HFFc6 (cell line): ENCODE data around the gene DDX39B. TPM values are rescaled to one million over a fixed set of nuclear protein-coding genes. Genes with fewer than 3 reads are reported as not detected.

Experiments
- DNase-seq: peaks from one replicate; pipeline ENCODE4 v3.0.0-alpha.2; 2018
- H3K27ac Mint-ChIP-seq: 2 replicates; pipeline ENCODE4 v1.8.0; 2020; ENCODE audit warnings: mild to moderate bottlenecking, mixed read lengths
- H3K27me3 Mint-ChIP-seq: 2 replicates; pipeline ENCODE4 v1.8.0; 2021; ENCODE audit warnings: mild to moderate bottlenecking, moderate library complexity, mixed read lengths; ENCODE audit not compliant: insufficient read depth
- H3K36me3 Mint-ChIP-seq: 2 replicates; pipeline ENCODE4 v1.8.0; 2021; ENCODE audit warnings: low read depth, mixed read lengths
- H3K4me1 Mint-ChIP-seq: 2 replicates; pipeline ENCODE4 v1.8.0; 2020; ENCODE audit warnings: low read depth, mixed read lengths
- H3K4me3 Mint-ChIP-seq: 2 replicates; pipeline ENCODE4 v1.8.0; 2020; ENCODE audit warnings: mild to moderate bottlenecking, moderate library complexity, mixed read lengths
- H3K9me3 Mint-ChIP-seq: 2 replicates; pipeline ENCODE4 v1.8.0; 2020; ENCODE audit warnings: mild to moderate bottlenecking, mixed read lengths
- total RNA-seq, 6 experiments: library from RNA; stranded (reverse); fragmentation: NEBNext Ultra II Directional; extraction: Animal tissue kit (Norgen Biotek cat#: 25700); gene quantifications; 2 replicates in 1 of 6; 3 replicates in 5 of 6; pipeline ENCODE4 v1.2.3, GENCODE V29; 2021
- TF ChIP-seq, protein P1 (sequence below): fragments of 200-600 bp; sonication (generic); IDR thresholded peaks from 2 replicates; pipeline ENCODE4 v1.5.0; 2021; ENCODE audit warnings: antibody characterized with exemption, mild to moderate bottlenecking

DDX39B gene
- total RNA-seq, 6 experiments from 2014 or later, result 312 to 380 (median 358) TPM

DNA sequence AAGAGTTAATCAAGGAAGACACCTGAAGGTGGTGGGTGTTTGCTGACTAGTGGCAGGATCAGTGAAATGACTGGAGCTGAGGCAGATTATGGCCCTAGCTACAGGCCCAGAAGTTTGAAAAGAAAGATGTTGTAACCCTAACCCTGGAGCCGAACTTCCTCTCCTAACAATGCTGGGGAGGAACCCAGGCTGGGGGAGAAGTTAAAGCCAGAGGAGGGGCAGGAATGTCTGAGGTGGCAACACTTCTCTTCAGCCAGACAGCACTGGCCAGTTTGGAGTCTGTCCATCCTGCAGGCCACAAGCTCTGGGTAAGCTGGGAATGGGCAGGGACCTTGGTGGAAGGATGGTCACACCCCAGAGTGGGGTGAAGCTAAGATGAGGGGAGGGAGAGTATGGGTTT lies 44.2 kb upstream of the DDX39B start, which contains the start of gene LST1:
Gene LST1 (plus strand): TSS at position 270 of the 400 bp plus-strand sequence. CDS start 1,023 bp downstream, outside the sequence.
- TF ChIP-seq, protein P1, sequence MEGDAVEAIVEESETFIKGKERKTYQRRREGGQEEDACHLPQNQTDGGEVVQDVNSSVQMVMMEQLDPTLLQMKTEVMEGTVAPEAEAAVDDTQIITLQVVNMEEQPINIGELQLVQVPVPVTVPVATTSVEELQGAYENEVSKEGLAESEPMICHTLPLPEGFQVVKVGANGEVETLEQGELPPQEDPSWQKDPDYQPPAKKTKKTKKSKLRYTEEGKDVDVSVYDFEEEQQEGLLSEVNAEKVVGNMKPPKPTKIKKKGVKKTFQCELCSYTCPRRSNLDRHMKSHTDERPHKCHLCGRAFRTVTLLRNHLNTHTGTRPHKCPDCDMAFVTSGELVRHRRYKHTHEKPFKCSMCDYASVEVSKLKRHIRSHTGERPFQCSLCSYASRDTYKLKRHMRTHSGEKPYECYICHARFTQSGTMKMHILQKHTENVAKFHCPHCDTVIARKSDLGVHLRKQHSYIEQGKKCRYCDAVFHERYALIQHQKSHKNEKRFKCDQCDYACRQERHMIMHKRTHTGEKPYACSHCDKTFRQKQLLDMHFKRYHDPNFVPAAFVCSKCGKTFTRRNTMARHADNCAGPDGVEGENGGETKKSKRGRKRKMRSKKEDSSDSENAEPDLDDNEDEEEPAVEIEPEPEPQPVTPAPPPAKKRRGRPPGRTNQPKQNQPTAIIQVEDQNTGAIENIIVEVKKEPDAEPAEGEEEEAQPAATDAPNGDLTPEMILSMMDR, result no peak
- peaks cover 25% of the 10 kb centered on the region for H3K4me1 Mint-ChIP-seq
- no peaks in the 10 kb centered on the region for H3K27me3 Mint-ChIP-seq
- no peaks in the 10 kb centered on the region for H3K9me3 Mint-ChIP-seq
- no peak within 1 kb of the TSS for H3K4me3 Mint-ChIP-seq
- H3K27ac Mint-ChIP-seq, result no peak within 1 kb of the TSS
- H3K36me3 Mint-ChIP-seq, result no peaks in the 10 kb centered on the region
- DNase-seq, result no peak

DNA sequence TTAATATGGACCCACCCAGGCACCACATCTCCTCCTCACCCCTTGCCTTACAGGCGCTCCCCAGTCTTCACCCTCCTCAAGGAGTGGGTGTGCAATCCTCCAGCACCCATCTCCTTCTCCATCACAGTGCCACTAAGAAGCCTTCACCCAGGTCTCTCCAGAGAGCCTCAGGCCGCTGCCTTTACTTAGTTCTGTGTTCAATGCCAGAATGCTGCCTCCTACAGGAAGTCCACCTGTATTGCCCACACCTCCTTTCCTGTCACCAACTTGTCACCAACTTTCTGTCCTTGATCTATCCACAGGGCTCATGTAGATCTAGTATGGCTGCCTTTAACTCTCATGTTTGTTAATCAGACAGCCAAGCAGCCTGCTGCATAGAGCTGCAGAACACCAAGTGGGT lies 43.7 kb upstream of the DDX39B start:
- TF ChIP-seq, protein P1, result peak; percentile 75
- Mint-ChIP-seq H3K27me3 (no peaks in the 10 kb centered on the region), H3K4me1 (peaks cover 25% of the 10 kb centered on the region), H3K4me3 (no peak overlapping the region), H3K9me3 (no peaks in the 10 kb centered on the region), H3K36me3 (no peaks in the 10 kb centered on the region), H3K27ac (no peak overlapping the region)
- DNase-seq, result peak; percentile 25

DNA sequence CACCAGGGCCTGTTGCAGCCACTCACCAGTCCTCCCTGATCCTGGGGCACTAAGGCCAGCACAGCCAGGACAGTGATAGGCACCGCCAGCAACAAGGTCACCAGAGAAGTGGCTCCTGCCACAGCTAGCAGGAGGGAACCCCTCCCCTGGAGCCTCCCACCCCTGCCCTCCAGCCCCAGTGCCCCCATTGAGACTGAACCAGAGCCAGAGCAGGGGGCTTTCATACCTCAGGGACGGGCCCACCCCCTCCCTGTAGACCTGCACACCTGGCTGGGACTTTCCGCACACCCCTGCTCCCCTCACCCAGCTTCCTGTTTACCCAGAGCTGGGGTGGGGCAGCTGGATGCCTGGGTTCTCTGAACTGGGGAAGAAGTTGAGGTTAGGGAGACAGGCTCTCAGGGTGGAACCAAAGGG lies 40.4 kb upstream of the DDX39B start, which contains the start of gene LTB:
Gene LTB (minus strand): TSS at position 195 of the 414 bp plus-strand sequence. CDS start 7 bp downstream, at position 188.
- TF ChIP-seq, protein P1, result no peak
- Mint-ChIP-seq H3K27me3 (no peaks in the 10 kb centered on the region; the same call in 1 of the 2 replicates), H3K27ac (peak within 1 kb of the TSS; percentile 80), H3K36me3 (no peaks in the 10 kb centered on the region), H3K4me3 (peak within 1 kb of the TSS; percentile 98), H3K4me1 (peaks cover 18% of the 10 kb centered on the region), H3K9me3 (no peaks in the 10 kb centered on the region)
- no peak for DNase-seq

DNA sequence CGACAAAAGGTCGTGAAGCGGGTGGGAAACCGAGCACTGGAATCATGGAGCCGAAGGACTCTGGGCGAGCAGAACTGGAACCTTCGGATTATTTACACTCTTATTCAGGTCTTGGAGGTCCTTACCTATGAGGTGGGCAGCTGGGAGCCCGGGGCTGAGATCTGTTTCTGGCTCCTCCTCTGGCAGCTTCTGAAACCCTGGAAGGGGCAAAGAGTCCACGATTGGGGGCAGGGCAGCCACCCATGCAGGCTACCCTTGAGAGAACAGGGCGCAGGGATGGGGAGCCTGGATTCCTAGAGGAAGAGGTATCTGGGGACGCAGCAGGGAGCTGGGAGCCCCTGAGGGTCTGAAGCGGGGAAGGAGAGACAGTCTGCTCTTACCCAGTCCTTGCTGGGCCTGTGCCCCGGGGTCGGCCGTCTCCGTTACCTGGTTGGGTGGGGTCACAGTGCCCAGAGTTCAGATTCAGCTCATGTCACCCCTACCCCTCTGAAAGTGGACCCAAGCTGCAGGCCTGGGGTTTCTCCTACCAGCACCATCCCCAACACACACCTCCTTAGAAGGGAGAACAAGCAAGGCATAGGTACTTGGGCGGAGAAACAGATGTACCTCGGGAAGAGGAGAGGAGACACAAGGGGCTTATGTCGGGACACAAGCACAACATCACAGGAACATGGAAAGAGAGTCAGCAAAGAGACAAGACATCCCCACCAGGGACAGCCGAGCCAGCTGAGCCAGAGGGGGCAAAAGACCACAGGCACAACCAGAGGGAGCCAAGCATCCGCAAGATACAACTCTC lies 39.8 kb upstream of the DDX39B start:
- Mint-ChIP-seq H3K27ac (peak overlapping the region; percentile 80), H3K9me3 (no peaks in the 10 kb centered on the region), H3K4me1 (peaks cover 18% of the 10 kb centered on the region), H3K36me3 (no peaks in the 10 kb centered on the region), H3K4me3 (peak overlapping the region; percentile 98), H3K27me3 (no peaks in the 10 kb centered on the region; the same call in 1 of the 2 replicates)
- no peak for DNase-seq
- TF ChIP-seq, protein P1, result no peak

DNA sequence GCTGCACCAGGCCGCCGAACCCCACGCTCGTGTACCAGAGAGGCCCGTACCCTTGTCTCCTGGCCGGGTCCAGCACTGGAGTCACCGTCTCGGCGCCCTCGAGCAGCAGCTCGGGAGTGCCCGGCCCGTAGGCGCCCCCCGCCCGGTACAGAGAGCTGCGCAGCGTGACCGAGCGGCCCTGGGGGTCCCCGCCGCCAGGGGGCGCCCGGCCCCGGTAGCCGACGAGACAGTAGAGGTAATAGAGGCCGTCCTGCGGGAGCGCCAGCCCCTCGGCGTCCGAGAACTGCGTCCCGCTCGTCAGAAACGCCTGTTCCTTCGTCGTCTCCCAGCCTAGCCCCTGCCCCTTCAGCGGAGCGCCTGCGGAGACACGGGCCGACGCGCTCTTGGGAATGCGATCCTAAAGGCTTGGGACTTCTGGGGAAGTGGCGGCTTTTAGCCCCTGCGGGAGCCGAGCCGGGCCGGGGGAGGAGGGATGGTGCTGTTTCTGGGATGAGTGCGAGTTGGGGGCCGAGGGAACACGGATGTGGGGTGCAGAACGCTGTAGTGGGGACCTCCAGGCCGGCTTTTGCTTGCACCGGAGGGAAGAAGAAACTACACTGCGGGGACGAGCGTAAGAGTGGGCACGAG lies 39.1 kb upstream of the DDX39B start:
- peak overlapping the region; percentile 98 for H3K4me3 Mint-ChIP-seq
- no peaks in the 10 kb centered on the region for H3K9me3 Mint-ChIP-seq
- H3K27me3 Mint-ChIP-seq, result peaks cover 3% of the 10 kb centered on the region; the same call in 1 of the 2 replicates
- peaks cover 22% of the 10 kb centered on the region for H3K4me1 Mint-ChIP-seq
- H3K36me3 Mint-ChIP-seq, result no peaks in the 10 kb centered on the region
- peak overlapping the region; percentile 80 for H3K27ac Mint-ChIP-seq
- TF ChIP-seq, protein P1, result peak; percentile 99
- DNase-seq, result peak; percentile 60
